Activated naive CD4-positive, alpha-beta T cell treated with anti-CD3 and anti-CD28 coated beads, Interleukin-2, amount 10 ng/mL, durations not matched to agents 7 days and 5 days (primary cell): Measurements from ENCODE around the gene PRR23A.

Source experiments
- CTCF ChIA-PET: fragments of 350-600 bp; sonication (Branson Sonifier 250); formaldehyde crosslinking; loops from one replicate; lab custom pipeline; 2021; ENCODE audit warnings: antibody characterized with exemption; lab: Charles Lee
- DNase-seq: peaks from one replicate; pipeline ENCODE4 v3.0.0-alpha.2; 2020
- H3K27ac Mint-ChIP-seq: one replicate; pipeline ENCODE4 v1.8.0; 2021; ENCODE audit warnings: mild to moderate bottlenecking, moderate library complexity, mixed read lengths
- H3K27me3 Mint-ChIP-seq: one replicate; pipeline ENCODE4 v1.8.0; 2021; ENCODE audit warnings: mild to moderate bottlenecking, mixed read lengths
- H3K36me3 Mint-ChIP-seq: one replicate; pipeline ENCODE4 v1.8.0; 2021; ENCODE audit warnings: mixed read lengths
- H3K4me1 Mint-ChIP-seq: one replicate; pipeline ENCODE4 v1.8.0; 2021; ENCODE audit warnings: mixed read lengths
- H3K4me3 Mint-ChIP-seq: one replicate; pipeline ENCODE4 v1.8.0; 2021; ENCODE audit warnings: mild to moderate bottlenecking, moderate library complexity, mixed read lengths
- H3K9me3 Mint-ChIP-seq: one replicate; pipeline ENCODE4 v1.8.0; 2021; ENCODE audit warnings: mixed read lengths

The PRR23A gene

DNA sequence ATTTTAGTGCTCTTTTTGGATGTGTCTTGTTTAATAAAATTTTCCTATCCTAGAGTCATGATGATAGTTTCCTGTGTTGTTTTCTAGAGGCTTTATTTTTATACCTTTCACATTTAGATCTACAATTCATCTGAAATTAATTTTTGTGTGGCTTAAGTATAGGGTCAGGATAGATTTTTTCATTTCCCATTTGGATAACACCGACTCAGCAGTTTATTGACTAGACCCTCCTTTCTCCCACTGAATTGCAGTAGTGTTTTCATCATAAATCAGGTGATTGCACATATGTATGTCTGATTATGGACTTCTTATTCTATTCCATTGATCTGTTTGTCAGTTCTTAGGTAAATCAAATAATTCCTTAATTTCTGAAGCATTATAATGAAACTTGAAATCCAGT lies 10.4 kb downstream of the PRR23A start:
- H3K36me3 Mint-ChIP-seq: no peaks in the 10 kb centered on the region
- peaks cover 11% of the 10 kb centered on the region for H3K27me3 Mint-ChIP-seq
- no peak overlapping the region for H3K4me3 Mint-ChIP-seq

DNA sequence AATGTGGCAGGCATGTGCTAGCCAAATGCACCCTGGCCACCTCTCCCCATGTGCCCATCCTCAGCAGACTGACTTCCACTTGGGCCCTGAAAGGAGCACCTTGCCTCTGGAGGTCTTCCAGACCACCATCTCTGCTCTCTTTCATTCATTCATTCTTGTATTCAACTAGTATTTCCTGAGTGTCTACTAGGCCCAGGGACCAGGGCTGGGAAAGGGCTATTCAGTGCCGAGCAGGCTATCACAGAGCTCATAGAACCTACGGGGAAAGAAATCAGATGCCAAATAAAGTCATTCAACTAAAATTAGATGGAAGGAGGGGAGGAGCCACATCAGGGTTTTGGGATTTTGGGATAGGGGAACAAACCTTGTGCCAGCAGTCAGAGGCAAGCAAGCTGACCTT lies 18.9 kb downstream of the PRR23A start:
- no peaks in the 10 kb centered on the region for H3K4me1 Mint-ChIP-seq
- H3K27me3 Mint-ChIP-seq: peaks cover 28% of the 10 kb centered on the region
- no peak overlapping the region for H3K4me3 Mint-ChIP-seq
- CTCF ChIA-PET: no interaction called here
- no peak for DNase-seq
- no peak overlapping the region for H3K27ac Mint-ChIP-seq
- no peaks in the 10 kb centered on the region for H3K36me3 Mint-ChIP-seq
- no peaks in the 10 kb centered on the region for H3K9me3 Mint-ChIP-seq

More for the DNA sequence above, 10.4 kb downstream of the PRR23A start:
- no peaks in the 10 kb centered on the region for H3K4me1 Mint-ChIP-seq
- H3K9me3 Mint-ChIP-seq: no peaks in the 10 kb centered on the region
- no peak for DNase-seq
- no peak overlapping the region for H3K27ac Mint-ChIP-seq
- CTCF ChIA-PET: no interaction called here

DNA sequence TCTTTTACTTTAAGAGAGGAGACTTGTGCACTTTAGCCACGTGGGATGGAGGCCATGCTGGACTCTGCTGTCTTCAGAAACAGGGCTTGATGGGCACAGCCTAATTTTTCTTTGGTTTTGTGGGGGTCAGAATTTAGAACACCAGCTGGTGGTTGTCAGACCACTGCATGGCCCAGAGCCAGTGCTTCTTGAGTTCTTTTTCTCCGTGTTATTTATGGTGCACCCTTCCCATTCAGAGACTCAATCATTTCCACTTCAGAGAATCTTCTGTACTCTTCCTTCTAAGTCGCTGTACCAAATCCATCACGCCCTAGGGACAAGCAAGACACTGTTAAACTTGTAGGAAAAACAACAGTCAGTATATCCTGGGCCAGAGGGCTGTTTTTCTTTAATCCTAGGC lies 20.1 kb downstream of the PRR23A start:
- Mint-ChIP-seq H3K36me3 (no peaks in the 10 kb centered on the region), H3K4me3 (no peak overlapping the region), H3K27me3 (peaks cover 29% of the 10 kb centered on the region), H3K27ac (no peak overlapping the region), H3K4me1 (no peaks in the 10 kb centered on the region), H3K9me3 (no peaks in the 10 kb centered on the region)
- CTCF ChIA-PET: interaction anchor here (1.0 kb wide), 1 partner anchor 343 kb away, joined by 4 read pairs; no protein-coding TSS in a partner anchor
- DNase-seq: no peak

DNA sequence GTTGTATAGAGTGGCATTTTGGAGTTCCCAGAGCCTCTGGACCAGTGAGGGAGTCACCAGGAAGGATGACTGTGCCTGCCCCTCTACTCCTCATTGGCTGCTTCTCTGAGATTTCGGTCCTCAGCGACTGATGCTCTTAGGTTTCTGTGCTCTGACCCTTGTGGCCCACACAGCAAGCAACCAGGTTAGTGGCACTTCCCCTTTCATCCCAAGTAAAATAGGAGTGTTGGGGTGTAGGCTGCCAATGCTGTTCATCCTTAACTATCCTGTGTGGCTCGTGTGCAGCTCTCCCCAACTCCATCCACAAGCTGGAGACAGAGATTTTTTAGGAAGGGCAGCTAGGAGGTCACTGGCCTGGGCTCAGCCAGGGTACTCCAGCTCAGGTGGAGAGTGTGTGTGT lies 21.3 kb downstream of the PRR23A start:
- CTCF ChIA-PET: no interaction called here
- no peaks in the 10 kb centered on the region for H3K4me1 Mint-ChIP-seq
- H3K36me3 Mint-ChIP-seq: no peaks in the 10 kb centered on the region
- no peaks in the 10 kb centered on the region for H3K9me3 Mint-ChIP-seq
- H3K27ac Mint-ChIP-seq: no peak overlapping the region
- H3K4me3 Mint-ChIP-seq: no peak overlapping the region
- H3K27me3 Mint-ChIP-seq: peaks cover 30% of the 10 kb centered on the region
- no peak for DNase-seq

DNA sequence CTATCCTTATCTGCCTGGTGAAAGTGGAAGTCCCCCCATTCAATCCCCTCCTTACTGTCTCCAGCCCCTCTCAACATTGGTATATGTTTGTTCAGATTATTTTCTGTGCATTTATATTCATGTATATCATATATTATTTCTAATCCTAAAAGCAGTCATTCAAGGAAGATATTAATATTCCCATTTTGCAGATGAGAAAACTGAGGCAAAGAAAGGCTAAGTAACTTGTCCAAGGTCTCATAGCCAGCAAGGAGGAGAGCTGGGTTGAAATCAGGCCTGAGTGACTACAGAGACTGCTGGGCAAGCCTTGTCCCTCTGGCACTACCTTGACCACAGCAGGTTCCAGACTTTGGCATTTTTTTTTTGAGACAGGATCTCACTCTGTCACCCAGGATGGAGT lies 30.0 kb downstream of the PRR23A start:
- H3K27me3 Mint-ChIP-seq: peaks cover 13% of the 10 kb centered on the region
- no peaks in the 10 kb centered on the region for H3K9me3 Mint-ChIP-seq
- CTCF ChIA-PET: no interaction called here

DNA sequence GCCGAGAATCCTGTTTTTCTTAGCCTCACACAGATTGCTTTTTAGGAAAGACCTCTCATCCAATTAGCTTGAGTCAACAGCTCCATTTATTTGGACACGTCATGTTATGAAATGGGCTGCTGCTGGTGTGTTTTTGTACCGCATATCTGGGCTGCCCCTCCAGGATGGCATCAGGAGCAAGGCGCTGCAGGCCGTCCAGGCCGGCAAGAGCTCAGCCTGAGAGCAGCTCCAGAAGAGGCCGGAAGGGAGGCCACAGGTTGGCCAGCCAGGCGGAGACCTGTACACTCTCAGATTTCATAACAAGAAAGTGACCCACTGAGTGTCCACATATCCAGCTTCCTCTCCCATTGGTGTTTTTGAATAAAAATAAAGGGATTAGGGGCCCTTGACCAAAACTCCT lies 30.7 kb downstream of the PRR23A start:
- no peaks in the 10 kb centered on the region for H3K36me3 Mint-ChIP-seq
- peaks cover 15% of the 10 kb centered on the region for H3K27me3 Mint-ChIP-seq
- no peak overlapping the region for H3K27ac Mint-ChIP-seq
- no peaks in the 10 kb centered on the region for H3K4me1 Mint-ChIP-seq
- CTCF ChIA-PET: no interaction called here
- no peaks in the 10 kb centered on the region for H3K9me3 Mint-ChIP-seq
- no peak for DNase-seq
- no peak overlapping the region for H3K4me3 Mint-ChIP-seq

More for the DNA sequence above, 30.0 kb downstream of the PRR23A start:
- Mint-ChIP-seq H3K36me3 (no peaks in the 10 kb centered on the region), H3K27ac (no peak overlapping the region), H3K4me3 (no peak overlapping the region), H3K4me1 (no peaks in the 10 kb centered on the region)
- no peak for DNase-seq

DNA sequence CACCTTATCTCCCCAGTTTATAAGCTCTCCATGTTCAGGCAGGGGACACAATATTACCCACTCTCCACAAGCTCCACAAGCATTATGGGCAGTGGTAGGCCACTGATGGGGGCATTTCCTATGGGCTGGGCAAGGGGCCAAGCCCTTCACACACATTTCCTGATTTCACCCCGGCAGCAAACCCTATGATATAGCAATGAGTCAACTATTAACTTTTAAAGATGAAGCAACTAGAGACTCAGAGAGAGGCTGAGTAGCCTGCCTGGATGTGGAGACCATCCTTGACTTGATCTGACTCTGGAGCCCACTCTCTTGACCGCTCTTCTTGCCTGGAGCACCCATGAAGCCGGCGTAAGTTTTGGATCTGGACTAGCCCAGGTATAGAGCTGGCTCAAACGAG lies 31.6 kb downstream of the PRR23A start:
- Mint-ChIP-seq H3K27me3 (peaks cover 19% of the 10 kb centered on the region), H3K4me3 (no peak overlapping the region), H3K4me1 (no peaks in the 10 kb centered on the region), H3K9me3 (no peaks in the 10 kb centered on the region), H3K36me3 (no peaks in the 10 kb centered on the region), H3K27ac (no peak overlapping the region)
- CTCF ChIA-PET: no interaction called here
- no peak for DNase-seq

DNA sequence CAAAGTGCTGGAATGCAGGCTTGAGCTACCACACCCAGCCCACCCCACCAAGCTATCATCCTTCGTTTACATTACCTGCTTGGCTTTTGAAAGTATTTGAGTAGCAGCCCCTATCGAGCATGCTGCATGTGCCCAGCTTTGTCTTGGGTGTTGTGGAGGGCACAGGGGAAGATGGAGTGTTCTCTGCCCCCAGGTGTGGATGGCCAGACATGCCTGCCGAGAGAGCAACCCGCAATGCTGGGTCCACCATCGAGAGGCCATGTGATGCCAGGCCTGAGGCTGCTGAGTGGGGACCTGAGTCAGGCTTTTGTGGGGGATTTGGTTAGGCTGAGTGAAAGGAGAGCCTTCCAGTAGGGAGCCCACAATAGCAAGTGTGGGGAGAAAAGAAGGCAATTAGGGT lies 33.1 kb downstream of the PRR23A start:
- Mint-ChIP-seq H3K27me3 (peaks cover 24% of the 10 kb centered on the region), H3K27ac (no peak overlapping the region), H3K36me3 (no peaks in the 10 kb centered on the region), H3K9me3 (no peaks in the 10 kb centered on the region), H3K4me3 (no peak overlapping the region), H3K4me1 (no peaks in the 10 kb centered on the region)
- no peak for DNase-seq
- CTCF ChIA-PET: interaction anchor here (0.6 to 1.1 kb wide), 2 partner anchors 54 to 493 kb away, joined by 3 read pairs; no protein-coding TSS in a partner anchor

DNA sequence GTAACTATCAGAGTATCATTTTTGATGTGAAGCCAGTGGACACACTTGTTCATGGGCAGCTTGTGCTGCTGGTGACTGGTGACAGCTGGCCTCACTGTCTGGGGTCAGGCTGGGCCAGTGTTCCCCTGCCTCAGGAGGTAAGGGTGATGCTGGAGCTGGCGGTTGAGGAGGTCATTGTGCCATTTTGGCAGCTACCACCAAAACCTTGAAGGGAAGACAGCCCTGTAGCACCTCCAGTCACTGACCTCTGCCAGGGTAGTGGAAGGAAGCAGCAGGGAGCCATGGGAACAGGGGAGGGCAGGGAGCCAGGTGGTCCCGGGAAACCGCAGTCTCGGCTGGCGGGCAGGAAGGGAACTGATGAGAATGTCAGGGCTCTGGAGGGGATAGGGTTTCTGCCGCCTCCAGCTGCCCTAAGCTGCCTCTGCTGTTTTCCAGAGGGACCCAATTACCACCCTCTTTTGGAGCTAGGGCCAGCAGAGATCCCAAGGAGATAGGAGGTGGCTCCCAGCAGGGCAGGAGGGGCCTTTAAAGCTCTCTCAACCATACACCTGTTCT lies 34.2 kb downstream of the PRR23A start:
- peaks cover 20% of the 10 kb centered on the region for H3K27me3 Mint-ChIP-seq
- H3K4me3 Mint-ChIP-seq: no peak overlapping the region
- H3K36me3 Mint-ChIP-seq: no peaks in the 10 kb centered on the region
- H3K4me1 Mint-ChIP-seq: no peaks in the 10 kb centered on the region
- DNase-seq: no peak
- H3K9me3 Mint-ChIP-seq: no peaks in the 10 kb centered on the region
- CTCF ChIA-PET: interaction anchor here (0.7 kb wide), 1 partner anchor 9 kb away, joined by 3 read pairs; no protein-coding TSS in a partner anchor
- H3K27ac Mint-ChIP-seq: no peak overlapping the region

DNA sequence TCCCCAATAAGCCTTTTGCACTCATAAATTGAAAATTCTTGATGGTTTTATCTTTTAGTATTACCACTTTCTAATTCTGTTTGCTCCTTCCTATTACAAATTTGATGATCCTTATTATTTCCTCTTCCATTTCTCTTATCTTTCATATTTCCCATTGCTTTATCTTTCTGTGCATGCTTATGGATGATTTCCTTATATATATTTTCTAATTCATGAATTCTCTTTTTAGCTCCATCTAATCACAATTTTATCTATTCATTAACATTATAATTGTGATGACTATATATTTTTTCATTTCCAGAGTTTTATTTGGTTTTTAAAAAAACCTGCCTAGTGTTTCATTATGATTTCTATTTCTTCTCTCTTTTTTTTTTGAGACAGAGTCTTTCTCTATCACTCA lies 41.1 kb downstream of the PRR23A start:
- peaks cover 50% of the 10 kb centered on the region for H3K27me3 Mint-ChIP-seq
- peaks cover 6% of the 10 kb centered on the region for H3K4me1 Mint-ChIP-seq
- DNase-seq: no peak
- no peak overlapping the region for H3K4me3 Mint-ChIP-seq
- H3K36me3 Mint-ChIP-seq: no peaks in the 10 kb centered on the region
- no peaks in the 10 kb centered on the region for H3K9me3 Mint-ChIP-seq
- CTCF ChIA-PET: interaction anchor here (0.9 kb wide), 1 partner anchor 29 kb away, joined by 3 read pairs; no protein-coding TSS in a partner anchor
- no peak overlapping the region for H3K27ac Mint-ChIP-seq

DNA sequence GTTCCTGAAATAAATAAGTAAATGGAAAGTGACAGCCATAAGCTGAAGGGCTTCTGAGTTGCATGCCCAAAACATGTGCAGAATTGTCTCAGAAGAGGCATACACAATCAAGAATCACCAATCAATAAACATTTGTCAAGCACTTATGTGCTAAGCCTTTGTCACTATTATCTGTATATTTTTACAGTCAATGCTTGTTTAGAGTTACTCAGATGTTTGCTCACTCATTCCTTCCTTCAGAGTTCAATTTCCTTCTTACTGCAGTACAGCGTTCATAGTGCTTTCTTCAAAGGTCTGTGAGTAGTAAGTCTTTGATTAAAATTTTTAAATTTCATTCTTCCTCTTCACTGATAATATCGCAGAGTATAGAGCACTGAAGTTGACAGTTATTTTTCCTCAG lies 41.8 kb downstream of the PRR23A start:
- Mint-ChIP-seq H3K4me3 (no peak overlapping the region), H3K4me1 (peaks cover 6% of the 10 kb centered on the region), H3K27me3 (peaks cover 53% of the 10 kb centered on the region), H3K36me3 (no peaks in the 10 kb centered on the region), H3K9me3 (no peaks in the 10 kb centered on the region), H3K27ac (no peak overlapping the region)
- DNase-seq: no peak
- CTCF ChIA-PET: interaction anchor here (0.9 kb wide), 1 partner anchor 28 kb away, joined by 3 read pairs; no protein-coding TSS in a partner anchor

DNA sequence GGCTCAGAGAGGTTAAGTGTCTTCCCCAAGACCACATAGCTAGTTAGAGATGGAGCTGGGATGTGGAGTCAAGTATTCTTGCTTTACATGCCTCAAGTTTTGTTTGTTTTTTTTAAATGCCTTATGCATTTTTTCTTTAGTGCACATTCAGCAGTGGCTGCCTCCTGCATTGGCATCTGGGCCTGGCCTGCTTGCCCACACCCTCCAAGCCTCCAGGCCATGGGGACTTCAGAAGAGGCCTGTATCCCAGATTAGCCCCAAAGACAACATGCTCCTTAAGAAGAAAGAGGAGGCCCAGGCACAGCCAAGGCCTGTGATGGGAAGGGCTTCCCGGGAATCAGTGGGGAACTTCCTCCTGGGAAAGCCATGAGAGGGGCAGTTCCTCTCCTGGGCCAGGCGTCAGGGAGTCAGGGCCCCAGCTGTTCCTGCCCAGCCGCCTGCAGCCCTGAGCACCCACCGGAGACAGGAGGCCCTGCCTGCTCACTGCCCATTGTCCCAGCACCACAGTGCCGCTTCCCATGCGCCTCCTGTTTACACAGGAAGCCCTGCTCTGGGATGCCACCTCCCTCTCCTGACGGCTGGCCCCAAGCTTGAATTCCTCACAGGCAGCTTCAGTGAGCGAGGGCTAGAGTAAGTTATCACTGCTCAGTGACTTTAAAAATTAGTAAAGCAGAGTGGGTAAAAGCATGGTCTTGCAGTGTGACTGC lies 43.1 kb downstream of the PRR23A start:
- Mint-ChIP-seq H3K27me3 (peaks cover 53% of the 10 kb centered on the region), H3K4me3 (no peak overlapping the region), H3K36me3 (no peaks in the 10 kb centered on the region), H3K9me3 (no peaks in the 10 kb centered on the region), H3K4me1 (peaks cover 6% of the 10 kb centered on the region), H3K27ac (no peak overlapping the region)
- DNase-seq: no peak
- CTCF ChIA-PET: interaction anchor here (1.2 kb wide), 1 partner anchor 27 kb away, joined by 3 read pairs; no protein-coding TSS in a partner anchor

DNA sequence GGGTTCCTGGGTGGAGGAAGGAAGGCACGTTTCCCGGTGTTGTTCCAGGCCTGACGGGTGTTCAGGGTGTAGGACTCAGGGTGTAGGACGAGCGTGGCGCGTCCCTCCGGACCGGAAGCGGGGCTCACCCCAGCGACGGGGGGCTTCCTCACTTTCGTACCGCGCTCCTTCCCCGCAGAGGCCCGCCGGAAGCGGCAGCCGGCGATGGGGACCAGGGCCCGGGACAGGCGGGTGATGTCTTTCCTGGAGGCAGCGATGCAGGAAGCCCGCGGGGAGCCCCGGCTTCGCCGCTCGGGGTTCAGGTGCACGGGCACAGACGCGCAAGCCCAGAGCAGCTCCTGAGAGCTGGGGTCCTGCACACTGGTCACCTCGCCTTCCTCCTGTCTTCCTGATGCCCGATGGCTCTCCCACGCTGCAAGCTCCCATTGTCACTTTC lies 45.6 kb downstream of the PRR23A start:
- Mint-ChIP-seq H3K27ac (no peak overlapping the region), H3K9me3 (no peaks in the 10 kb centered on the region), H3K4me3 (no peak overlapping the region), H3K4me1 (peaks cover 6% of the 10 kb centered on the region), H3K27me3 (peaks cover 57% of the 10 kb centered on the region), H3K36me3 (no peaks in the 10 kb centered on the region)
- CTCF ChIA-PET: no interaction called here
- DNase-seq: no peak
